WTC11 (cell line): ENCODE results near the gene GABBR2.

Experiments used
- AFF4 ChIP-seq: sonication (generic); formaldehyde crosslinking; IDR thresholded peaks from 2 replicates; pipeline ENCODE4 v1.8.1; 2023; ENCODE audit warnings: mild to moderate bottlenecking, missing genetic modification reagents, borderline replicate concordance
- AR ChIP-seq: fragments of 250-450 bp; sonication (Bioruptor Pico); IDR thresholded peaks from 2 replicates; pipeline ENCODE4 v1.9.0; 2021; ENCODE audit warnings: mild to moderate bottlenecking
- ATF2 ChIP-seq: sonication (generic); formaldehyde crosslinking; IDR thresholded peaks from 2 replicates; pipeline ENCODE4 v1.8.1; 2022; ENCODE audit warnings: low read depth, missing genetic modification reagents, borderline replicate concordance
- ATF6 ChIP-seq: sonication (generic); formaldehyde crosslinking; IDR thresholded peaks from 2 replicates; pipeline ENCODE4 v1.8.1; 2023; ENCODE audit warnings: mild to moderate bottlenecking, missing genetic modification reagents
- CTCF ChIP-seq: fragments of 200-600 bp; IDR thresholded peaks from 2 replicates; pipeline ENCODE4 v1.8.0; 2022; ENCODE audit warnings: antibody characterized with exemption
- FOXJ3 ChIP-seq: sonication (generic); formaldehyde crosslinking; IDR thresholded peaks from 2 replicates; pipeline ENCODE4 v1.9.0; 2021; ENCODE audit warnings: missing genetic modification reagents, mild to moderate bottlenecking, borderline replicate concordance
- MYBL2 ChIP-seq: sonication (generic); formaldehyde crosslinking; IDR thresholded peaks from 2 replicates; pipeline ENCODE4 v1.8.1; 2023; ENCODE audit warnings: mild to moderate bottlenecking, moderate library complexity, missing genetic modification reagents
- USF2 ChIP-seq: sonication (generic); formaldehyde crosslinking; IDR thresholded peaks from 2 replicates; pipeline ENCODE4 v1.8.1; 2023; ENCODE audit warnings: mild to moderate bottlenecking, missing genetic modification reagents, moderate library complexity
- ZBTB21 ChIP-seq: sonication (generic); formaldehyde crosslinking; IDR thresholded peaks from 2 replicates; pipeline ENCODE4 v1.8.1; 2023; ENCODE audit warnings: mild to moderate bottlenecking, missing genetic modification reagents, borderline replicate concordance
- ZBTB43 ChIP-seq: sonication (generic); formaldehyde crosslinking; IDR thresholded peaks from 2 replicates; pipeline ENCODE4 v1.8.1; 2023; ENCODE audit warnings: mild to moderate bottlenecking, missing genetic modification reagents
- ZNF219 ChIP-seq: sonication (generic); formaldehyde crosslinking; IDR thresholded peaks from 2 replicates; pipeline ENCODE4 v1.8.0; 2023; ENCODE audit warnings: missing genetic modification reagents, mild to moderate bottlenecking, borderline replicate concordance
- ZNF671 ChIP-seq: fragments of 250-450 bp; sonication (Bioruptor Pico); IDR thresholded peaks from 2 replicates; pipeline ENCODE4 v1.8.0; 2021; ENCODE audit warnings: mild to moderate bottlenecking

- no peak for TF ChIP-seq USF2 (CRISPR knock-in tag)
- no peak for TF ChIP-seq MYBL2 (CRISPR knock-in tag)
- no peak for TF ChIP-seq CTCF
- TF ChIP-seq ATF2 (CRISPR knock-in tag), result no peak
- TF ChIP-seq ZNF219 (CRISPR knock-in tag), result no peak
- TF ChIP-seq FOXJ3 (CRISPR knock-in tag), result no peak
- no peak for TF ChIP-seq ZBTB43 (CRISPR knock-in tag)
- TF ChIP-seq AFF4 (CRISPR knock-in tag), result no peak
- no peak for TF ChIP-seq ZBTB21 (CRISPR knock-in tag)
- no peak for TF ChIP-seq AR (CRISPR knock-in tag)
- TF ChIP-seq ATF6, result no peak
- no peak for TF ChIP-seq ZNF671 (CRISPR knock-in tag)
These were observed 295.7 kb downstream of the GABBR2 start for GRCh38 chr9:98413084-98413483.
